ENCODE data around the gene FAM185A.
"Not testable (repeated sequence)": the region's sequence is repeated elsewhere in the genome, so short reads cannot be mapped to it uniquely, and the experiment has no call there.

Gene FAM185A

GRCh38 chr7:102778663-102779062, 29.9 kb downstream of the FAM185A start:
- DNase-seq (ENCODE audit: low spot score) = not testable (repeated sequence)

GRCh38 chr7:102780926-102781325, 32.1 kb downstream of the FAM185A start:
- not testable (repeated sequence) for DNase-seq (ENCODE audit: low spot score)

GRCh38 chr7:102788770-102789169, 40.0 kb downstream of the FAM185A start:
- not testable (repeated sequence) for DNase-seq (ENCODE audit: low spot score)

GRCh38 chr7:102790364-102791100, 41.7 kb downstream of the FAM185A start:
- not testable (repeated sequence) for DNase-seq (ENCODE audit: low spot score)

GRCh38 chr7:102791367-102791766, 42.6 kb downstream of the FAM185A start:
- not testable (repeated sequence) for DNase-seq (ENCODE audit: low spot score)

GRCh38 chr7:102791831-102792230, 43.0 kb downstream of the FAM185A start:
- DNase-seq (ENCODE audit: low spot score) = not testable (repeated sequence)

- not testable (repeated sequence) for DNase-seq (ENCODE audit: low spot score)
Measured at GRCh38 chr7:102794567-102794966, 45.8 kb downstream of the FAM185A start.

GRCh38 chr7:102795987-102796595, 47.3 kb downstream of the FAM185A start:
- not testable (repeated sequence) for DNase-seq (ENCODE audit: low spot score)

- DNase-seq (ENCODE audit: low spot score) = no peak
Measured at GRCh38 chr7:102806613-102807012, 57.8 kb downstream of the FAM185A start.

- no peak for DNase-seq (ENCODE audit: low spot score)
Measured at GRCh38 chr7:102810916-102811315, 62.1 kb downstream of the FAM185A start.

GRCh38 chr7:102811942-102812678, 63.3 kb downstream of the FAM185A start:
- no peak for DNase-seq (ENCODE audit: low spot score)

- no peak for DNase-seq (ENCODE audit: low spot score)
Measured at GRCh38 chr7:102813191-102814024, 64.6 kb downstream of the FAM185A start.

- DNase-seq (ENCODE audit: low spot score) = peak; percentile 84
Measured at GRCh38 chr7:102814025-102814471, 65.2 kb downstream of the FAM185A start.

- no peak for DNase-seq (ENCODE audit: low spot score)
Measured at GRCh38 chr7:102817616-102818573, 69.1 kb downstream of the FAM185A start.

- no peak for DNase-seq (ENCODE audit: low spot score)
Measured at GRCh38 chr7:102819151-102819550, 70.4 kb downstream of the FAM185A start.

GRCh38 chr7:102821994-102822747, 73.4 kb downstream of the FAM185A start:
- DNase-seq (ENCODE audit: low spot score) = no peak

- DNase-seq (ENCODE audit: low spot score) = no peak
Measured at GRCh38 chr7:102823390-102824119, 74.8 kb downstream of the FAM185A start.

- no peak for DNase-seq (ENCODE audit: low spot score)
Measured at GRCh38 chr7:102828286-102828685, 79.5 kb downstream of the FAM185A start.

GRCh38 chr7:102829075-102829474, 80.3 kb downstream of the FAM185A start:
- no peak for DNase-seq (ENCODE audit: low spot score)

Data from RKO (cell line).